ENCODE data around the gene TLR7. TPM values are rescaled to one million over a fixed set of nuclear protein-coding genes. Genes with fewer than 3 reads are reported as not detected.

TLR7 gene
- total RNA-seq, 1 donor from 2014 or later, result not detected

DNA sequence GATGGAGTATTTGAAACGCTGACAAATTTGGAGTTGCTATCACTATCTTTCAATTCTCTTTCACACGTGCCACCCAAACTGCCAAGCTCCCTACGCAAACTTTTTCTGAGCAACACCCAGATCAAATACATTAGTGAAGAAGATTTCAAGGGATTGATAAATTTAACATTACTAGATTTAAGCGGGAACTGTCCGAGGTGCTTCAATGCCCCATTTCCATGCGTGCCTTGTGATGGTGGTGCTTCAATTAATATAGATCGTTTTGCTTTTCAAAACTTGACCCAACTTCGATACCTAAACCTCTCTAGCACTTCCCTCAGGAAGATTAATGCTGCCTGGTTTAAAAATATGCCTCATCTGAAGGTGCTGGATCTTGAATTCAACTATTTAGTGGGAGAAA lies 52.7 kb downstream of the TLR7 start:
- H3K27me3 ChIP-seq (ENCODE audit: control insufficient read depth, insufficient read depth, low read length), result no peaks in the 10 kb centered on the region
- TF ChIP-seq, protein P1, sequence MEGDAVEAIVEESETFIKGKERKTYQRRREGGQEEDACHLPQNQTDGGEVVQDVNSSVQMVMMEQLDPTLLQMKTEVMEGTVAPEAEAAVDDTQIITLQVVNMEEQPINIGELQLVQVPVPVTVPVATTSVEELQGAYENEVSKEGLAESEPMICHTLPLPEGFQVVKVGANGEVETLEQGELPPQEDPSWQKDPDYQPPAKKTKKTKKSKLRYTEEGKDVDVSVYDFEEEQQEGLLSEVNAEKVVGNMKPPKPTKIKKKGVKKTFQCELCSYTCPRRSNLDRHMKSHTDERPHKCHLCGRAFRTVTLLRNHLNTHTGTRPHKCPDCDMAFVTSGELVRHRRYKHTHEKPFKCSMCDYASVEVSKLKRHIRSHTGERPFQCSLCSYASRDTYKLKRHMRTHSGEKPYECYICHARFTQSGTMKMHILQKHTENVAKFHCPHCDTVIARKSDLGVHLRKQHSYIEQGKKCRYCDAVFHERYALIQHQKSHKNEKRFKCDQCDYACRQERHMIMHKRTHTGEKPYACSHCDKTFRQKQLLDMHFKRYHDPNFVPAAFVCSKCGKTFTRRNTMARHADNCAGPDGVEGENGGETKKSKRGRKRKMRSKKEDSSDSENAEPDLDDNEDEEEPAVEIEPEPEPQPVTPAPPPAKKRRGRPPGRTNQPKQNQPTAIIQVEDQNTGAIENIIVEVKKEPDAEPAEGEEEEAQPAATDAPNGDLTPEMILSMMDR (IDR thresholded peaks at IDR 0.05; ENCODE audit: insufficient read depth, low read length, poor library complexity, severe bottlenecking), result no peak
- H3K36me3 ChIP-seq (ENCODE audit: control insufficient read depth, insufficient read depth, low read length), result no peaks in the 10 kb centered on the region
- no peak overlapping the region for H3K4me3 ChIP-seq (ENCODE audit: low read depth, low read length)
- DNase-seq (ENCODE audit: low read depth), result no peak

DNA sequence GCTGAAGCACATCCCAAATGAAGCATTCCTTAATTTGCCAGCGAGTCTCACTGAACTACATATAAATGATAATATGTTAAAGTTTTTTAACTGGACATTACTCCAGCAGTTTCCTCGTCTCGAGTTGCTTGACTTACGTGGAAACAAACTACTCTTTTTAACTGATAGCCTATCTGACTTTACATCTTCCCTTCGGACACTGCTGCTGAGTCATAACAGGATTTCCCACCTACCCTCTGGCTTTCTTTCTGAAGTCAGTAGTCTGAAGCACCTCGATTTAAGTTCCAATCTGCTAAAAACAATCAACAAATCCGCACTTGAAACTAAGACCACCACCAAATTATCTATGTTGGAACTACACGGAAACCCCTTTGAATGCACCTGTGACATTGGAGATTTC lies 54.1 kb downstream of the TLR7 start:
- Histone ChIP-seq H3K36me3 (ENCODE audit: control insufficient read depth, insufficient read depth, low read length) (no peaks in the 10 kb centered on the region), H3K4me3 (ENCODE audit: low read depth, low read length) (no peak overlapping the region), H3K27me3 (ENCODE audit: control insufficient read depth, insufficient read depth, low read length) (no peaks in the 10 kb centered on the region)
- DNase-seq (ENCODE audit: low read depth), result no peak
- TF ChIP-seq, protein P1 (IDR thresholded peaks at IDR 0.05; ENCODE audit: insufficient read depth, low read length, poor library complexity, severe bottlenecking), result no peak

DNA sequence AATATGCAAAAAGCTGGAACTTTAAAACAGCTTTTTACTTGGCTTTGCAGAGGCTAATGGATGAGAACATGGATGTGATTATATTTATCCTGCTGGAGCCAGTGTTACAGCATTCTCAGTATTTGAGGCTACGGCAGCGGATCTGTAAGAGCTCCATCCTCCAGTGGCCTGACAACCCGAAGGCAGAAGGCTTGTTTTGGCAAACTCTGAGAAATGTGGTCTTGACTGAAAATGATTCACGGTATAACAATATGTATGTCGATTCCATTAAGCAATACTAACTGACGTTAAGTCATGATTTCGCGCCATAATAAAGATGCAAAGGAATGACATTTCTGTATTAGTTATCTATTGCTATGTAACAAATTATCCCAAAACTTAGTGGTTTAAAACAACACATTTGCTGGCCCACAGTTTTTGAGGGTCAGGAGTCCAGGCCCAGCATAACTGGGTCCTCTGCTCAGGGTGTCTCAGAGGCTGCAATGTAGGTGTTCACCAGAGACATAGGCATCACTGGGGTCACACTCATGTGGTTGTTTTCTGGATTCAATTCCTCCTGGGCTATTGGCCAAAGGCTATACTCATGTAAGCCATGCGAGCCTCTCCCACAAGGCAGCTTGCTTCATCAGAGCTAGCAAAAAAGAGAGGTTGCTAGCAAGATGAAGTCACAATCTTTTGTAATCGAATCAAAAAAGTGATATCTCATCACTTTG lies 55.2 kb downstream of the TLR7 start:
- DNase-seq (ENCODE audit: low read depth), result no peak
- H3K4me3 ChIP-seq (ENCODE audit: low read depth, low read length), result no peak overlapping the region
- H3K36me3 ChIP-seq (ENCODE audit: control insufficient read depth, insufficient read depth, low read length), result no peaks in the 10 kb centered on the region
- TF ChIP-seq, protein P1 (IDR thresholded peaks at IDR 0.05; ENCODE audit: insufficient read depth, low read length, poor library complexity, severe bottlenecking), result no peak
- H3K27me3 ChIP-seq (ENCODE audit: control insufficient read depth, insufficient read depth, low read length), result no peaks in the 10 kb centered on the region

DNA sequence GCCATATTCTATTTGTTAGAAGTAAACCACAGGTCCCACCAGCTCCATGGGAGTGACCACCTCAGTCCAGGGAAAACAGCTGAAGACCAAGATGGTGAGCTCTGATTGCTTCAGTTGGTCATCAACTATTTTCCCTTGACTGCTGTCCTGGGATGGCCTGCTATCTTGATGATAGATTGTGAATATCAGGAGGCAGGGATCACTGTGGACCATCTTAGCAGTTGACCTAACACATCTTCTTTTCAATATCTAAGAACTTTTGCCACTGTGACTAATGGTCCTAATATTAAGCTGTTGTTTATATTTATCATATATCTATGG lies 55.7 kb downstream of the TLR7 start:
- H3K36me3 ChIP-seq (ENCODE audit: control insufficient read depth, insufficient read depth, low read length), result no peaks in the 10 kb centered on the region
- no peak overlapping the region for H3K4me3 ChIP-seq (ENCODE audit: low read depth, low read length)
- DNase-seq (ENCODE audit: low read depth), result no peak
- H3K27me3 ChIP-seq (ENCODE audit: control insufficient read depth, insufficient read depth, low read length), result no peaks in the 10 kb centered on the region
- TF ChIP-seq, protein P1 (IDR thresholded peaks at IDR 0.05; ENCODE audit: insufficient read depth, low read length, poor library complexity, severe bottlenecking), result no peak

DNA sequence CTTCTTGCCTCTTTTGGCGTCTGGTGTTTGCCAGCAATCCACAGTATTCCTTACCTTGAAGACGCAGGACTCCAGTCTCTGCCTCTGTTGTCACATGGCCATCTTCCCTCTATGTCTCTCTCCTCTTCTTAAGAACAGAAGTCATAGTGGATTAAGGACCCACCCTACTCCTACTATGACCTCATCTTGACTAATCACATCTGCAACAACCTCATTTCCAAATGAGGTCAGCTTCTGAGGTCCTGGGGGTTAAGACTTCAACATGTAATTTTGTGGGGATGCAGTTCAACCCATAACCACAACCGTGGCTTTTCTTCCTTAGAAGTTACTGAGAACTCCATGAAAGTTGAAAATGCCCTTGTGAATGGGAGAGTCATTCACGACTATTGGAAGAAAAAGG lies 62.8 kb downstream of the TLR7 start:
- Histone ChIP-seq H3K36me3 (ENCODE audit: control insufficient read depth, insufficient read depth, low read length) (no peaks in the 10 kb centered on the region), H3K27me3 (ENCODE audit: control insufficient read depth, insufficient read depth, low read length) (no peaks in the 10 kb centered on the region), H3K4me3 (ENCODE audit: low read depth, low read length) (no peak overlapping the region)
- no peak for DNase-seq (ENCODE audit: low read depth)
- TF ChIP-seq, protein P1 (IDR thresholded peaks at IDR 0.05; ENCODE audit: insufficient read depth, low read length, poor library complexity, severe bottlenecking), result no peak

DNA sequence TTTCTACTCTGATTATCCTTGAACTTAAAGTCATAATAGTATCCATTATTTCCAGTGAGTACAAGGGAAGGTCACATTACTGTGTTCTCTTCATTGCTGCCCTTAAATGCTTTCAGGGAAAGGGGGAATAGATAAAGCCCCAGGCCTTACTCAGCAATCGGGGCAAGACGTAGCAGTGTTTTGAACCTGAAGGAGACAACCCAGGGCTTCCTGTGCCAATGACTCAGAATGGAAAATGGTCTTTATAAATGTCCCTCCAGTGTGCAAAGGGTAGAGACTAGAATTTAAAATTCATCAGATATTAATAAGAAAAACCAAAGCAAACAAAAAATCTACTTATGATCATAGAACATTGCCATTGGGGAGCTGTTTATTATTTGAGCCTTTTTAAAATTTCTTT lies 63.3 kb downstream of the TLR7 start:
- DNase-seq (ENCODE audit: low read depth), result no peak
- Histone ChIP-seq H3K36me3 (ENCODE audit: control insufficient read depth, insufficient read depth, low read length) (no peaks in the 10 kb centered on the region), H3K27me3 (ENCODE audit: control insufficient read depth, insufficient read depth, low read length) (no peaks in the 10 kb centered on the region), H3K4me3 (ENCODE audit: low read depth, low read length) (no peak overlapping the region)
- TF ChIP-seq, protein P1 (IDR thresholded peaks at IDR 0.05; ENCODE audit: insufficient read depth, low read length, poor library complexity, severe bottlenecking), result no peak
